MM.1S (cell line): ENCODE results near the gene DEPDC5.

Experiments used
- DNase-seq: peaks from one replicate; pipeline ENCODE4 v3.0.0-alpha.2; 2015
- H2AFZ ChIP-seq: fragments of 300-600 bp; sonication (generic); 2 replicates; pipeline ENCODE4 v1.6.0; 2016; ENCODE audit warnings: antibody characterized with exemption, low read length
- H3F3A ChIP-seq: fragments of 300-600 bp; sonication (generic); 2 replicates; pipeline ENCODE4 v1.6.1; 2016; ENCODE audit warnings: mild to moderate bottlenecking, antibody characterized with exemption, low read length, moderate library complexity, mixed read lengths; ENCODE audit not compliant: insufficient read depth
- H3K27ac ChIP-seq: fragments of 300-600 bp; sonication (generic); 2 replicates; pipeline ENCODE4 v1.5.1; 2016; ENCODE audit warnings: mild to moderate bottlenecking, low read length
- H3K27me3 ChIP-seq: fragments of 300-600 bp; sonication (generic); replicated peaks from 2 replicates; pipeline ENCODE4 v1.6.0; 2016; ENCODE audit warnings: low read length; ENCODE audit not compliant: insufficient read depth
- H3K36me3 ChIP-seq: fragments of 300-600 bp; sonication (generic); replicated peaks from 2 replicates; pipeline ENCODE4 v1.6.1; 2016; ENCODE audit warnings: mild to moderate bottlenecking, low read length, mixed read lengths; ENCODE audit not compliant: insufficient read depth
- H3K4me1 ChIP-seq: fragments of 300-600 bp; sonication (generic); 2 replicates; pipeline ENCODE4 v1.6.1; 2016; ENCODE audit warnings: low read length, mixed read lengths
- H3K4me2 ChIP-seq: fragments of 300-600 bp; sonication (generic); 2 replicates; pipeline ENCODE4 v1.6.0; 2016; ENCODE audit warnings: low read depth, low read length
- H3K4me3 ChIP-seq: fragments of 300-600 bp; sonication (generic); 2 replicates; pipeline ENCODE4 v1.5.1; 2016; ENCODE audit warnings: low read length, mixed read lengths
- H3K79me2 ChIP-seq: fragments of 300-600 bp; sonication (generic); 2 replicates; pipeline ENCODE4 v1.6.1; 2016; ENCODE audit warnings: mixed run types, low read length, mixed read lengths
- H3K9ac ChIP-seq: fragments of 300-600 bp; sonication (generic); 2 replicates; pipeline ENCODE4 v1.6.1; 2016; ENCODE audit warnings: low read length, mixed read lengths
- H3K9me2 ChIP-seq: fragments of 300-600 bp; sonication (generic); replicated peaks from 2 replicates; pipeline ENCODE4 v1.6.1; 2016; ENCODE audit warnings: mild to moderate bottlenecking, low read length, mixed read lengths; ENCODE audit not compliant: insufficient read depth
- H3K9me3 ChIP-seq: fragments of 300-600 bp; sonication (generic); replicated peaks from 2 replicates; pipeline ENCODE4 v1.6.1; 2016; ENCODE audit warnings: mild to moderate bottlenecking, low read length, mixed read lengths; ENCODE audit not compliant: insufficient read depth
- H4K20me1 ChIP-seq: fragments of 300-600 bp; sonication (generic); 2 replicates; pipeline ENCODE4 v1.6.1; 2016; ENCODE audit warnings: mild to moderate bottlenecking, low read length, moderate library complexity, mixed read lengths; ENCODE audit not compliant: insufficient read depth
- CTCF ChIP-seq: fragments of 300-600 bp; sonication (generic); IDR thresholded peaks from 2 replicates; pipeline ENCODE4 v1.5.1; 2016; ENCODE audit warnings: antibody characterized with exemption, low read length, mixed read lengths
- EZH2 ChIP-seq: fragments of 300-600 bp; sonication (generic); optimal IDR thresholded peaks from 2 replicates; pipeline ENCODE3; 2017; ENCODE audit warnings: low read depth, mild to moderate bottlenecking, antibody characterized with exemption, low read length, mixed read lengths
- EZH2phosphoT487 ChIP-seq: fragments of 300-600 bp; sonication (generic); IDR thresholded peaks from 2 replicates; pipeline ENCODE4 v1.6.1; 2018; ENCODE audit warnings: antibody characterized with exemption, low read length

The DEPDC5 gene

GRCh38 chr22:31895411-31896123 is 141.7 kb downstream of the DEPDC5 start:
- Histone ChIP-seq H3K27ac (no peak overlapping the region), H3K9ac (no peak overlapping the region)

GRCh38 chr22:31896472-31896871 is 142.7 kb downstream of the DEPDC5 start:
- Histone ChIP-seq H3K27me3 (no peaks in the 10 kb centered on the region), H4K20me1 (no peaks in the 10 kb centered on the region), H3K4me1 (no peaks in the 10 kb centered on the region), H3K9me3 (no peaks in the 10 kb centered on the region), H3K79me2 (no peaks in the 10 kb centered on the region), H3K9ac (no peak overlapping the region), H3K36me3 (no peaks in the 10 kb centered on the region), H3F3A (no peaks in the 10 kb centered on the region), H3K9me2 (no peaks in the 10 kb centered on the region), H3K27ac (no peak overlapping the region), H3K4me3 (no peak overlapping the region), H3K4me2 (no peak overlapping the region), H2AFZ (no peak overlapping the region)
- TF ChIP-seq EZH2phosphoT487 (no peak), EZH2 (no peak), CTCF (no peak)
- DNase-seq = no peak

More at GRCh38 chr22:31895411-31896123, 141.7 kb downstream of the DEPDC5 start:
- Histone ChIP-seq H3K79me2 (no peaks in the 10 kb centered on the region), H3K9me2 (no peaks in the 10 kb centered on the region), H3F3A (no peaks in the 10 kb centered on the region), H3K4me2 (no peak overlapping the region), H3K4me1 (no peaks in the 10 kb centered on the region), H3K27me3 (no peaks in the 10 kb centered on the region), H3K9me3 (no peaks in the 10 kb centered on the region), H3K36me3 (no peaks in the 10 kb centered on the region), H4K20me1 (no peaks in the 10 kb centered on the region), H2AFZ (no peak overlapping the region), H3K4me3 (no peak overlapping the region)
- TF ChIP-seq CTCF (no peak), EZH2 (no peak), EZH2phosphoT487 (no peak)
- DNase-seq = no peak

GRCh38 chr22:31897842-31898805 is 144.3 kb downstream of the DEPDC5 start:
- Histone ChIP-seq H3K4me3 (no peak overlapping the region), H2AFZ (no peak overlapping the region), H3K9me3 (no peaks in the 10 kb centered on the region), H3K9ac (no peak overlapping the region), H3K27ac (no peak overlapping the region), H3F3A (no peaks in the 10 kb centered on the region), H3K4me1 (no peaks in the 10 kb centered on the region), H3K79me2 (no peaks in the 10 kb centered on the region), H3K36me3 (no peaks in the 10 kb centered on the region), H4K20me1 (no peaks in the 10 kb centered on the region), H3K27me3 (no peaks in the 10 kb centered on the region), H3K4me2 (no peak overlapping the region), H3K9me2 (no peaks in the 10 kb centered on the region)
- no peak for DNase-seq
- TF ChIP-seq EZH2phosphoT487 (no peak), CTCF (no peak), EZH2 (no peak)
